Upper lobe of right lung (tissue), 1 donor: ENCODE data around the gene GTF3C1. TPM values are rescaled to one million over a fixed set of nuclear protein-coding genes. Genes with fewer than 3 reads are reported as not detected.
"Not testable (repeated sequence)": the region's sequence is repeated elsewhere in the genome, so short reads cannot be mapped to it uniquely, and the experiment has no call there.

Experiments used
- ATAC-seq: fragments of 200-7000 bp; cut with Tn5 transposase; one replicate; pipeline ENCODE4 v1.9.1; 2020; ENCODE audit warnings: mild to moderate bottlenecking, moderate library complexity
- DNase-seq: peaks from one replicate; pipeline ENCODE4 v3.0.0-alpha.2; 2020
- H3K27ac ChIP-seq: fragments of 200-600 bp; one replicate; pipeline ENCODE4 v1.8.0; 2022
- H3K27me3 ChIP-seq: fragments of 200-600 bp; one replicate; pipeline ENCODE4 v1.8.0; 2022; ENCODE audit warnings: mild to moderate bottlenecking
- H3K36me3 ChIP-seq: fragments of 200-600 bp; one replicate; pipeline ENCODE4 v1.8.0; 2022
- H3K4me1 ChIP-seq: fragments of 200-600 bp; one replicate; pipeline ENCODE4 v1.8.0; 2022
- H3K4me3 ChIP-seq: fragments of 200-600 bp; one replicate; pipeline ENCODE4 v1.8.0; 2022; ENCODE audit warnings: mild to moderate bottlenecking
- H3K9me3 ChIP-seq: fragments of 200-600 bp; one replicate; pipeline ENCODE4 v1.8.0; 2022
- intact Hi-C: fragments of 100-400 bp; cut with DNase I; formaldehyde crosslinking; loops from one replicate; pipeline ENCODE4 v1.11.0; 2022
- total RNA-seq: library from RNA; stranded (reverse); fragmentation: NEBNext Ultra II Directional; extraction: Animal tissue kit (Norgen Biotek cat#: 25700); gene quantifications from one replicate; pipeline ENCODE4 v1.2.1, GENCODE V29; 2021
- TF ChIP-seq, protein P1 (sequence below): fragments of 200-600 bp; IDR thresholded peaks from one replicate; pipeline ENCODE4 v1.8.0; 2022; ENCODE audit warnings: antibody characterized with exemption
- donor health status: DM: no; HTN: yes; CAD: no; lungs with severe emphysema.

GTF3C1 gene
- total RNA-seq, 1 donor from 2014 or later, result 55.0 TPM

- no peak overlapping the region for H3K27ac ChIP-seq
- no peak overlapping the region for H3K4me3 ChIP-seq
- ATAC-seq, result no peak
- H3K9me3 ChIP-seq, result no peaks in the 10 kb centered on the region
- DNase-seq, result peak; percentile 8
- H3K4me1 ChIP-seq, result no peaks in the 10 kb centered on the region
- no peaks in the 10 kb centered on the region for H3K27me3 ChIP-seq
- TF ChIP-seq, protein P1, sequence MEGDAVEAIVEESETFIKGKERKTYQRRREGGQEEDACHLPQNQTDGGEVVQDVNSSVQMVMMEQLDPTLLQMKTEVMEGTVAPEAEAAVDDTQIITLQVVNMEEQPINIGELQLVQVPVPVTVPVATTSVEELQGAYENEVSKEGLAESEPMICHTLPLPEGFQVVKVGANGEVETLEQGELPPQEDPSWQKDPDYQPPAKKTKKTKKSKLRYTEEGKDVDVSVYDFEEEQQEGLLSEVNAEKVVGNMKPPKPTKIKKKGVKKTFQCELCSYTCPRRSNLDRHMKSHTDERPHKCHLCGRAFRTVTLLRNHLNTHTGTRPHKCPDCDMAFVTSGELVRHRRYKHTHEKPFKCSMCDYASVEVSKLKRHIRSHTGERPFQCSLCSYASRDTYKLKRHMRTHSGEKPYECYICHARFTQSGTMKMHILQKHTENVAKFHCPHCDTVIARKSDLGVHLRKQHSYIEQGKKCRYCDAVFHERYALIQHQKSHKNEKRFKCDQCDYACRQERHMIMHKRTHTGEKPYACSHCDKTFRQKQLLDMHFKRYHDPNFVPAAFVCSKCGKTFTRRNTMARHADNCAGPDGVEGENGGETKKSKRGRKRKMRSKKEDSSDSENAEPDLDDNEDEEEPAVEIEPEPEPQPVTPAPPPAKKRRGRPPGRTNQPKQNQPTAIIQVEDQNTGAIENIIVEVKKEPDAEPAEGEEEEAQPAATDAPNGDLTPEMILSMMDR, result no peak
- H3K36me3 ChIP-seq, result no peaks in the 10 kb centered on the region
- intact Hi-C loops, result no loop called here
These were observed 112.6 kb downstream of the GTF3C1 start for GRCh38 chr16:27436921-27437650.

- intact Hi-C loops, result no loop called here
- ATAC-seq, result no peak
- no peaks in the 10 kb centered on the region for H3K9me3 ChIP-seq
- no peak overlapping the region for H3K4me3 ChIP-seq
- H3K36me3 ChIP-seq, result no peaks in the 10 kb centered on the region
- no peaks in the 10 kb centered on the region for H3K4me1 ChIP-seq
- TF ChIP-seq, protein P1, result no peak
- H3K27ac ChIP-seq, result no peak overlapping the region
- H3K27me3 ChIP-seq, result no peaks in the 10 kb centered on the region
- peak; percentile 25 for DNase-seq
These were observed 113.6 kb downstream of the GTF3C1 start for GRCh38 chr16:27436065-27436464.

DNA sequence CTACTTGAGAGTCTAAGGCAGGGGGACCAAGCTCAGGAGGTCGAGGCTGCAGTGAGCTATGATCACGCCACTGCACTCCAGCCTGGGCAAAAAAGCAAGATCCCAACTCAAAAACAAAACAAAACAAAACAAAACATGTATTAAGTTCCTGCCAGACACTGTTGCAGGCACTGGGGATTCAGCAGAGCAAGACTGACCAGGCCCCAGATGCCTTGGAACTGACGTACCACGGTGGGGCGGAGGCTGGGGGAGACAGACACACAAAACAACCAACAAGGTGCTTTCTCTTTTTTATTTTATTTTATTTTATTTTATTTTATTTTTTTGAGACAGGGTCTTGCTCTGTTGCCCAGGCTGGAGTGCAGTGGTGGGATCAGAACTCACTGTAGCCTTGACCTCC lies 114.6 kb downstream of the GTF3C1 start:
- intact Hi-C loops, H3K9me3 ChIP-seq, H3K27me3 ChIP-seq, H3K4me3 ChIP-seq, H3K27ac ChIP-seq, H3K36me3 ChIP-seq, ATAC-seq, H3K4me1 ChIP-seq: not testable (repeated sequence)
- DNase-seq, result peak; percentile 21

- ATAC-seq (no peak), DNase-seq (peak; percentile 48)
- no peaks in the 10 kb centered on the region for H3K4me1 ChIP-seq
- H3K4me3 ChIP-seq, result no peak overlapping the region
- H3K36me3 ChIP-seq, result no peaks in the 10 kb centered on the region
- H3K27ac ChIP-seq, result no peak overlapping the region
- intact Hi-C loops, result no loop called here
- no peaks in the 10 kb centered on the region for H3K9me3 ChIP-seq
- TF ChIP-seq, protein P1, result no peak
- H3K27me3 ChIP-seq, result no peaks in the 10 kb centered on the region
These were observed 115.3 kb downstream of the GTF3C1 start for GRCh38 chr16:27434141-27435051.

DNA sequence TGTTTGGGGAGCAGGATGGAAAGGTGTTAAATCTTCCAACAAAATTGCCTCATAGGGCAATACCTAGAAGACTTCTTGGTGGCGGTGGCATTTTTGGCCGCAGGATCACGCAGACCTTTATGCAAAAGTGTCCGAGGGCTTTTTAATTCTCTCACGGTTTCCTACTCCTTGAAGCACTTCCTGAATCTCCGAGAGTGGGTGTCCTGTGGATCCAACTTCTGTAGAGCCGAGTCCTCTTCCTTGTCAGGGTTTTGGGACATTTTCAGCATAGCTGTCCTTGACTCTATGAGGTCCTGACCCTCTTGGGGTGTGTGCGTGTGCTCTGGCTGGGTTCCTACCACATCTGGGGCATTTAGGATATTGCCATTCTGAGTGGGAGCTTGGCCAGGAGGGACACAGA lies 116.1 kb downstream of the GTF3C1 start:
- Histone ChIP-seq H3K9me3 (no peaks in the 10 kb centered on the region), H3K4me1 (no peaks in the 10 kb centered on the region), H3K4me3 (no peak overlapping the region), H3K27me3 (no peaks in the 10 kb centered on the region), H3K27ac (no peak overlapping the region), H3K36me3 (no peaks in the 10 kb centered on the region)
- intact Hi-C loops, result no loop called here
- TF ChIP-seq, protein P1, result no peak
- ATAC-seq, result no peak
- no peak for DNase-seq

GRCh38 chr16:27433191-27433590 lies 116.5 kb downstream of the GTF3C1 start:
- H3K27me3 ChIP-seq, intact Hi-C loops, ATAC-seq, H3K27ac ChIP-seq, H3K4me1 ChIP-seq, H3K36me3 ChIP-seq, H3K4me3 ChIP-seq, DNase-seq, H3K9me3 ChIP-seq: not testable (repeated sequence)
